Activated CD8-positive, alpha-beta T cell treated with anti-CD3 and anti-CD28 coated beads, Interleukin-2, amount 10 ng/mL, durations not matched to agents 7 days and 5 days (primary cell): ENCODE data around the gene PPP1R13B. TPM values are rescaled to one million over a fixed set of nuclear protein-coding genes. Genes with fewer than 3 reads are reported as not detected.
"Not testable (repeated sequence)": the region's sequence is repeated elsewhere in the genome, so short reads cannot be mapped to it uniquely, and the experiment has no call there.

Experiments
- ATAC-seq: fragments of 150-1000 bp; cut with Tn5 transposase; one replicate; pipeline ENCODE4 v1.10.0; 2021; ENCODE audit warnings: moderate library complexity
- CTCF ChIA-PET: fragments of 350-600 bp; sonication (Branson Sonifier 250); formaldehyde crosslinking; loops from one replicate; lab custom pipeline; 2021; ENCODE audit warnings: antibody characterized with exemption; lab: Charles Lee
- POLR2A ChIA-PET: fragments of 350-600 bp; sonication (Branson Sonifier 250); formaldehyde crosslinking; loops from one replicate; lab custom pipeline; 2021; ENCODE audit warnings: antibody characterized with exemption; lab: Charles Lee
- DNase-seq: peaks from one replicate; pipeline ENCODE4 v3.0.0-alpha.2; 2020
- H3K27ac Mint-ChIP-seq: one replicate; pipeline ENCODE4 v1.8.0; 2021; ENCODE audit warnings: mild to moderate bottlenecking, mixed read lengths
- H3K27me3 Mint-ChIP-seq: one replicate; pipeline ENCODE4 v1.8.0; 2021; ENCODE audit warnings: low read depth, mixed read lengths
- H3K36me3 Mint-ChIP-seq: one replicate; pipeline ENCODE4 v1.8.0; 2021; ENCODE audit warnings: low read depth, mixed read lengths
- H3K4me1 Mint-ChIP-seq: one replicate; pipeline ENCODE4 v1.8.0; 2021; ENCODE audit warnings: low read depth, mixed read lengths
- H3K4me3 Mint-ChIP-seq: one replicate; pipeline ENCODE4 v1.8.0; 2021; ENCODE audit warnings: mild to moderate bottlenecking, mixed read lengths
- H3K9me3 Mint-ChIP-seq: one replicate; pipeline ENCODE4 v1.8.0; 2022; ENCODE audit warnings: mixed read lengths; ENCODE audit not compliant: insufficient read depth
- total RNA-seq, 2 experiments: library from RNA; stranded (reverse); gene quantifications; one replicate each; pipeline ENCODE4 v1.2.3, GENCODE V29; 2021

Gene PPP1R13B
- total RNA-seq, 2 experiments from 2014 or later, result 11.9 to 12.6 TPM

DNA sequence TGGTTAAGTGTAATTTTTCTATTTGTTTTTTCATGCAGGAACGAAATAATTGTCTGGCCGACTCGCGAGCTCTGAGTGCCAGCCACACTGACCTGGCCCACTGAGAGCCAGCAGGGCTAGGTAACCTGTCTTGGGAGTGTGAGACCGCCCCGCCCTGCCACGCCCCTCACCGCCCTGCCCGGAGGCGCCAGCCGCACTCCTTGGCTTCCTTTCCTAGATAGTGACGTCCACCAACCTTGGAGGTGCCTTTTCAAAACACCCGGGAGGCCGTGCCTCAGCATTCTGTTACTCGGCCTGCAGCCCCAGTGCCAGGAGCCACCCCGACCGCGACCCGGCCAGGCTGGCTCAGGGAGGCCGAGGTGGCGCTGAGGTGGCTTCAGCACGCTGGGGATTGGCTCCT lies 153.9 kb downstream of the PPP1R13B start:
- H3K27ac Mint-ChIP-seq, result no peak overlapping the region
- no peaks in the 10 kb centered on the region for H3K9me3 Mint-ChIP-seq
- no peaks in the 10 kb centered on the region for H3K27me3 Mint-ChIP-seq
- ATAC-seq (no peak), DNase-seq (no peak)
- H3K36me3 Mint-ChIP-seq, result peaks cover 39% of the 10 kb centered on the region
- H3K4me1 Mint-ChIP-seq, result no peaks in the 10 kb centered on the region
- H3K4me3 Mint-ChIP-seq, result no peak overlapping the region
- POLR2A ChIA-PET, result no interaction called here
- CTCF ChIA-PET, result interaction anchor here (1.1 kb wide), 1 partner anchor 14 kb away, joined by 4 read pairs; no protein-coding TSS in a partner anchor

DNA sequence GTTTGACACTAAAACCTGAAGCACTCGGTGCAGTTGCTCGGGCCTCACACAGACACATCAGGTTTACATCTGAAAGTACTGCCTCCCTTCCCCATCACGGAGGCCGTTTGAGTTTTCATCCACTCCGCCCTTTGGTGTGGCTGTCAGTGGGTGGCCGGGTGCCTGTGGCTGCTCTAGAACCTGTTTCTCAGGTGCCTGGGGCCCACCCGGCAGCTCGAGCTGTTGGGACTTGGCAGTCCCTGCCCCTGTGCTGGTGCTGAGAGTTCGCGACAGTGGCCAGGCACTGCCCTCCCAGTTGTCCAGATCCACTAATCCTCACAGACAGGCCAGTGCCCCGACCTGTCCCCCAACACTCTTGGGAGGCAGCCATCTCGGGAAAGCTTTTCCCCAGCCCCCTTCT lies 154.5 kb downstream of the PPP1R13B start:
- no peak overlapping the region for H3K27ac Mint-ChIP-seq
- DNase-seq (no peak), ATAC-seq (no peak)
- CTCF ChIA-PET, result interaction anchor here (1.1 kb wide), 1 partner anchor 13 kb away, joined by 4 read pairs; no protein-coding TSS in a partner anchor
- no peaks in the 10 kb centered on the region for H3K27me3 Mint-ChIP-seq
- POLR2A ChIA-PET, result interaction anchor here (1.1 kb wide), 1 partner anchor 217 kb away, joined by 3 read pairs; no protein-coding TSS in a partner anchor
- no peaks in the 10 kb centered on the region for H3K9me3 Mint-ChIP-seq
- no peaks in the 10 kb centered on the region for H3K4me1 Mint-ChIP-seq
- H3K4me3 Mint-ChIP-seq, result no peak overlapping the region
- H3K36me3 Mint-ChIP-seq, result peaks cover 39% of the 10 kb centered on the region

DNA sequence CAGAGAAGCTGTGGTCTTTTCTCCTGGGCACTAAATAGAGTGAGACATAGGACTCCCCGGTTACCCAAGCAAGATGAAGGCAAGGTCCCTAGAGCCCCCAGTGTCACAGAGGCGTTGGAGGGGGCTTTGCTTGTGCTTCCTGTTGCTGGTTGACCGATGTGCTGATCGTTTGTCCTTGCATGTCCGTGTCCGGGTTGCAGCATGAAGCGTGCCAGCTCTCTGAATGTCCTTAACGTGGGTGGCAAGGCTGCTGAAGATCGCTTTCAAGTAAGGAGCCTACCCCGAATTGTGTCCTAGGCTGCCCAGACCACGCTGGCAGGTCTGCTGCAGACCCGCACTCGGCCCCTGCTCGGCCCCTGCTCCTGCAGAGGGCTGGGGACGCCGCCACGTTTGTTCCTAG lies 155.2 kb downstream of the PPP1R13B start:
- DNase-seq, result no peak
- Mint-ChIP-seq H3K36me3 (peaks cover 39% of the 10 kb centered on the region), H3K9me3 (no peaks in the 10 kb centered on the region), H3K27ac (no peak overlapping the region), H3K4me3 (no peak overlapping the region), H3K4me1 (no peaks in the 10 kb centered on the region), H3K27me3 (no peaks in the 10 kb centered on the region)
- ChIA-PET CTCF (no interaction called here), POLR2A (interaction anchor here (1.1 kb wide), 1 partner anchor 218 kb away, joined by 3 read pairs; no protein-coding TSS in a partner anchor)
- ATAC-seq, result no peak

DNA sequence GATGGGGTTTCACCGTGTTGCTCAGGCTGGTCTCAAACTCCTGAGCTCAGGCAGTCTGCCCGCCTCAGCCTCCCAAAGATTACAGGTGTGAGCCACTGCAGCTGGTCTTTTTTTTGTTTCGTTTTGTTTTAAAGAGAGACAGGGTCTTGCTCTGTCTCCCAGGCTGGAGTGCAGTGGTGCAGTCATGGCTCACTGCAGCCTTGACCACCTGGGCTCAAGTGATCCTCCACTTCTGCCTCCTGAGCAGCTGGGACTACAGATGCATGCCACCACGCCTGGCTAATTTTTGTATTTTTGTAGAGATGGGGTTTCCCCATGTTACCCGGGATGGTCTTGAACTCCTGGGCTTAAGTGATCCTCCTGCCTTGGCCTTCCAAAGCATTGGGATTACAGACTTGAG lies 155.7 kb downstream of the PPP1R13B start:
- DNase-seq, CTCF ChIA-PET, ATAC-seq, H3K27ac Mint-ChIP-seq, H3K4me3 Mint-ChIP-seq, H3K27me3 Mint-ChIP-seq, H3K4me1 Mint-ChIP-seq, H3K9me3 Mint-ChIP-seq: not testable (repeated sequence)
- H3K36me3 Mint-ChIP-seq, result peaks cover 40% of the 10 kb centered on the region
- POLR2A ChIA-PET, result interaction anchor here (1.1 kb wide), 1 partner anchor 218 kb away, joined by 3 read pairs; no protein-coding TSS in a partner anchor

DNA sequence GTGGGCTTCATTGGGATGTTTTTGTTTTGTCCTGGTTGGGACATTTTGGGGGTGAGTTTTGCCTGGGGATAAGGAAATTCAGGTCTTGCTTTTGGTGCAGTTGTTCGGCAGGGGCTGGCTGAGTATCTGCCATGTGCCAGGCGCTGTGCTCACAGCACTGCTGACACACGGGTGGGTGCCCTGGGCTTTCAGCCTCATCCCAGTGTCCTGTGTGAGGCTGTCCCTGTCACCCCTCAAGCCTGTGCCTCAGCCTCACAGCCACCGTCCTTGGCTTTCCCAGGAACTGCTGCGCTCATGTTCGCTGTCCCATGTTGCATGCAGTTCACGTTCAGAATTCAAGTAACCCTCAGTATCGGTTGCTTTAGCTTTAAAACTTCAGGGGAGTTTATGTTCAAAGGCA lies 157.0 kb downstream of the PPP1R13B start:
- Mint-ChIP-seq H3K4me3 (no peak overlapping the region), H3K4me1 (no peaks in the 10 kb centered on the region), H3K36me3 (peaks cover 42% of the 10 kb centered on the region), H3K27me3 (no peaks in the 10 kb centered on the region), H3K27ac (peak overlapping the region; percentile 0), H3K9me3 (no peaks in the 10 kb centered on the region)
- ChIA-PET POLR2A (no interaction called here), CTCF (no interaction called here)
- ATAC-seq, result no peak
- DNase-seq, result no peak

DNA sequence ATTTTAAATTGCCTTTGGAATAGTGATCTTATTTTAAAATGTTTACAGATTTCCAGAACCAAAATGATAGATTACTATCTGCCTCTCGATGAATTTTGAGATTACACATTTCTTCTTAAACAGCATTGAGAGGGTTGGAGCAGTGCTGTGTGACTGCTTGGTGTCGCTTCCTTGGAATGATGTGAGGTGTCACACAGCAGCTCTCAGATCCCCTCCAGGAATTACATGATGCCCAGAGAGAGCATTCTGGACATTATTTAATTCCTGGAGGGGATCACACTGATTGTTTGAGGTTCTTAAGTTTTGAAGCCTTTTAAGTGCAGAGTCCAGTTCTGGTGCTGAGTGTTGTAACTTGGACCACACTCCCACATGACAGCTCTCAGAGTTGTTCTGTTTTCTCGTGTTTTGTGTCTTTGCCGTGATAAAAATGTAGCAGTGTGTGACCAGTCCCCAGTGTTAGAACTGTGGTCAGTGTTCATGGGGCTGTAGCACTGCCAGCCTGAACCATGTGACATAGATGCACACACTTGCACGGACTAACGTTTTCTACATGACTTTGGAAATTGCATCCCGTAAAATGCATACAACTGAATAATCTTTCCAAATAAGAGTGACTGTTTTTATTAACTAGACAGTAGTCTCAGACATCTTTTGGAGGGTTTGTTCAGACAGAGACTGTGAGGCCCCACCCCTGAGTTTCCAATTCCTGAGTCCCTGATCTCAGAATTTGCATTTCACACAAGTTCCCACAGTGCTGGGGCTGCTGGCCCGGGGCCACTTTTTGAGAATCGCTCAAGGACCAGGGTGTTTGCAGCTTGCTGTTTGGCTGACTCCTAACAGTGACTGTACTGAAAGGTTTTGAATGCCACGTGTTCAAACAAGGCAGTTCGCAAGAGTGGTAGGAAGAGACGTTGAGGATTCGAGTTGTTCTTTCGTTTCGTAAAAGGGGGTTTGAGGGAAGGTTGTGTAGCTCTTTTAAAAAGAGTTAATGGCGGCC lies 158.2 kb downstream of the PPP1R13B start:
- Mint-ChIP-seq H3K27ac (peak overlapping the region; percentile 16), H3K9me3 (no peaks in the 10 kb centered on the region), H3K4me3 (no peak overlapping the region), H3K4me1 (no peaks in the 10 kb centered on the region), H3K36me3 (peaks cover 44% of the 10 kb centered on the region), H3K27me3 (no peaks in the 10 kb centered on the region)
- no peak for DNase-seq
- POLR2A ChIA-PET, result no interaction called here
- no peak for ATAC-seq
- CTCF ChIA-PET, result no interaction called here

DNA sequence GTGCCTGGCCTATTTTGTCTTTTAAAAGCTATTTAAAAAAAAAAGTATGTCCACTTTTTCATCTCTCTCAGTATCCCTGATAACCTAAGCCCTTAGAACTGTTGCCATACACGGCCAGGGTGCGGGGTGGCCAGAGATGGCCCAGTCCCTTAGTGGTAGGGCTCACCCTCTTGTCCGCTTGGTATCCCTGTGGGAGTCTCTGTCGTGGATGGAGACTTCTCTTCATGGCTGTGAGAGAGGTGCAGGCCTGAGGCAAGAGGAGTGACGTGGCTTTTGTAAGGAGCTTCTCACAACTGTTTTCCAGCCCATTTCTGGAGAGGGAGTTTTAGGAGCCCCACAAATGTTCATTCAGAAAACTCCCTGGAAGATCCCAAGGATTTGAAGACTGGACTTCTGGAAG lies 158.9 kb downstream of the PPP1R13B start:
- H3K36me3 Mint-ChIP-seq, result peaks cover 37% of the 10 kb centered on the region
- no peak overlapping the region for H3K27ac Mint-ChIP-seq
- ChIA-PET POLR2A (no interaction called here), CTCF (interaction anchor here (1.2 kb wide), 1 partner anchor 9 kb away, joined by 3 read pairs; no protein-coding TSS in a partner anchor)
- H3K4me1 Mint-ChIP-seq, result no peaks in the 10 kb centered on the region
- no peaks in the 10 kb centered on the region for H3K9me3 Mint-ChIP-seq
- no peak overlapping the region for H3K4me3 Mint-ChIP-seq
- no peak for ATAC-seq
- DNase-seq, result no peak
- no peaks in the 10 kb centered on the region for H3K27me3 Mint-ChIP-seq

DNA sequence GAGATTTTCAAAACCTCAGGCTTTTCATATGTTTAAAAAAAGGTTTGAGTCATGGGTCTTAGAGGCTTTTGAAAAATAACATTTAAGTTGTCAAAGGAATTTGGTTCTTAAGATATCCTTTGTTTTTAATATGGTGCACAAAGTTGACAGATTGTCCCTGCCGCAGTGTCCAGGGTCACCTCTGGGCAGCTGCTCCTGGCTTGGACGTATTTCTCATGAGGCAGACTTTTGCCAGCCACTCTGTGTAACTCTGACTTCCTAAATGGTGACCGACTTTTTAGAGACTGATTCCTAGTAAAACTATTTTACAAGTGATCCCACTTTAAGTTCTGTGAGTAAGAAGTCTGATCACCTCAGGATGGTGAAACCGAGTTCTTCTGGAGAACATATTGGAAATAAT lies 159.7 kb downstream of the PPP1R13B start:
- DNase-seq (no peak), ATAC-seq (no peak)
- Mint-ChIP-seq H3K27ac (no peak overlapping the region), H3K4me3 (no peak overlapping the region), H3K27me3 (no peaks in the 10 kb centered on the region), H3K36me3 (peaks cover 39% of the 10 kb centered on the region), H3K9me3 (no peaks in the 10 kb centered on the region), H3K4me1 (no peaks in the 10 kb centered on the region)
- CTCF ChIA-PET, result interaction anchor here (1.2 kb wide), 1 partner anchor 8 kb away, joined by 3 read pairs; no protein-coding TSS in a partner anchor
- POLR2A ChIA-PET, result no interaction called here

DNA sequence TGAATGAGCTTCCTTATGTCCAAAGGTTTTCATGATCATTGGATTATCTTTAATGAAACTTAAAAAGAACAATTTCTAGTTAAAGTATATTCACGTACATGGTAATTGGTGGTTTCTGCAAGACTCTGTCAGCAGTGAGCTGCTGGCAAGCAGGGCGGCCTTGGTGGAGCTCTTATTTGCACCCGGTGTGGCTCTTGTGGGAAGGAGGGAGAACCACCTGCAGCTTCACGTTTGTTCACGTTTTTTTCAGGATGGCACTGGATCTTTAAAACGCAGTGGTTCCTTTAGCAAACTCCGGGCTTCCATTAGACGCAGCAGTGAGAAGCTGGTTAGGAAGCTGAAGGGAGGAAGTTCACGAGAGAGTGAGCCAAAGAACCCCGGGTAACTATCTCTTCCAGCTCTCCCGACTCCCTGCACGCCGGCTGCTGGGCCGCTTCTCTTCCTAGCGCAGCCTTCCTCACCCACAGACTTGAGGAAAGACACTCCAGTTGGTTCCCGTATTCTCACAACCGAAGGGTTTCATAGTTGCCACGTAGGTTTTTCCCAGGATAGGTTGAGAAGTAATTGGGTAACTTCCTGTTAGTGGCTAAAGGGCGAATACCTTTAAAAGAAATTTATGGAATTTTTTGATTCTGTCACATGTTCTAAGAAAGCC lies 160.4 kb downstream of the PPP1R13B start:
- Mint-ChIP-seq H3K9me3 (no peaks in the 10 kb centered on the region), H3K4me3 (no peak overlapping the region), H3K27me3 (no peaks in the 10 kb centered on the region), H3K4me1 (no peaks in the 10 kb centered on the region), H3K27ac (no peak overlapping the region), H3K36me3 (peaks cover 39% of the 10 kb centered on the region)
- DNase-seq (no peak), ATAC-seq (no peak)
- ChIA-PET CTCF (interaction anchor here (0.6 to 1.2 kb wide), 2 partner anchors 7 to 1140 kb away, joined by 3 to 4 read pairs; no protein-coding TSS in a partner anchor), POLR2A (no interaction called here)

DNA sequence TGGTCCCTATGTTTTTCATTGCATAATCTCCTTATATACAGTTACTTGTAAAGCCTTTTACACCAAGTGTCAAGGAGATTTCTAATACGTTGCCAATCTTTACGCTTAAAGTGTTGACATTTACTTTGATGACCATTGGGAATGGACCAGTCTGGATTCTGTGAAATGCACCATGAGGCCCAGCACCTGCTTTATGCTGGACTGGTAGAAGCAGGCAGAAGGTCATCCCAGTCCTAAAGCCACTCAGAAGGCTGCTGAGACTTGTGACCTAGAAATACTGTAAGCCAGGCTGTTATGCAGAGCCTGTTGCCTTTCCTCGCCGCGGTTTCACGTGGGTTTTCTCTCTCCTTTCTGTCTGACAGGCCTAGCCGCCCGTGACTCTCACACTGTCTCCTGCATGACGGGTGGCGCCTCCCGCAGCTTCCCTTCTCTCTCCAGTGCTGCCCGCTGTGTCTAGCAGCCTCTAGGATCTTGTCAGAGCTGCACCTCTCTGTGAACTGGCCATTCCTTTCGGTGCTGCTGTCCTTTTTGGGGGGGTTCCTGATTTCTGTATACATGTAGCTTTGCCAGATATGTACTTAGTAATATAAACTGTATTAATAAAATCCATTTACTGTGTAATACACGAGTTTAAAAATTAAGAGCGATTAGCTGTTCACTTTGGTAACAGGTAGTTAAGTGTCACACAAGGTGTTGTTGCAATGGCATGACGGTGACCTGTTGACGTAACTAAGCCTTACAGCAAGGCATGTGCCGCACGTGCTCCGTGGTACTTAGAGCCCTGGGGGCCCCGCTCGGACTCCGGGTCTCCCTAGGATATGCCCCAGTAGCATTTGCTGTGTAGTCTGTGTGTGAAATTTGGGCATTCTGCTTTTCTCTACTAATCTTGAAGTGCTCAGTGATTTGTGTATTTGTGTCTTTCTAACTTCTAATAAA lies 161.8 kb downstream of the PPP1R13B start:
- POLR2A ChIA-PET, result interaction anchor here (0.9 kb wide), 1 partner anchor 21 kb away, joined by 3 read pairs; no protein-coding TSS in a partner anchor
- H3K36me3 Mint-ChIP-seq, result peaks cover 50% of the 10 kb centered on the region
- ATAC-seq, result no peak

DNA sequence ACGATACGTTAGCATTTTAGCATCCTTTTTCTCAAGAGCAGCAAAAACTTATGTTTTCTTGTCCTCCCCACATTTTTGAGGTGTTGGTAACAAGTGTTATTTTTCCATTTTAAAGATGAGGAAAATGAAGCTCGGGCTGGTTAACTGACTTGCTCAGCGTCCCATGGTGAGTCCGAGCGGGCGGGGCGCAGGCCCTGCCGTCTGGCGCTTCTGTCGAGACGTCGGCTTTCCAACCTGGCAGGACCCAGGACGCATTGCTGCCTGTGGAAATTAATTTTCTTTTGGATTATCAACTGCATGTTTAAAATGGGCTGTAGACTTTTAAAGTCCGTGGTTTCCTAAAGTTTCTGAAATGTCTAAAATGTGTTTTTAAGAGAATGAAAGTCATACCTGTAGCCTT lies 162.5 kb downstream of the PPP1R13B start:
- Mint-ChIP-seq H3K27ac (no peak overlapping the region), H3K4me3 (no peak overlapping the region), H3K36me3 (peaks cover 50% of the 10 kb centered on the region), H3K27me3 (no peaks in the 10 kb centered on the region), H3K4me1 (no peaks in the 10 kb centered on the region), H3K9me3 (no peaks in the 10 kb centered on the region)
- CTCF ChIA-PET, result no interaction called here
- DNase-seq (no peak), ATAC-seq (no peak)
- POLR2A ChIA-PET, result interaction anchor here (0.9 kb wide), 1 partner anchor 21 kb away, joined by 3 read pairs; no protein-coding TSS in a partner anchor

More for the DNA sequence above, 161.8 kb downstream of the PPP1R13B start:
- H3K27me3 Mint-ChIP-seq, result no peaks in the 10 kb centered on the region
- H3K9me3 Mint-ChIP-seq, result no peaks in the 10 kb centered on the region
- no peak for DNase-seq
- CTCF ChIA-PET, result interaction anchor here (1.2 kb wide), 1 partner anchor 114 kb away, joined by 3 read pairs; no protein-coding TSS in a partner anchor
- no peak overlapping the region for H3K27ac Mint-ChIP-seq
- no peak overlapping the region for H3K4me3 Mint-ChIP-seq
- H3K4me1 Mint-ChIP-seq, result no peaks in the 10 kb centered on the region
